ENCODE data around the gene ARMC8.

The ARMC8 gene

GRCh38 chr3:138245026-138245425 lies 57.9 kb downstream of the ARMC8 start:
- DNase-seq (ENCODE audit: low read depth in 2 of 2): no peak

GRCh38 chr3:138249636-138250035 lies 62.5 kb downstream of the ARMC8 start:
- DNase-seq (ENCODE audit: low read depth in 2 of 2): no peak

- no peak for DNase-seq (ENCODE audit: low read depth in 2 of 2)
Measured at GRCh38 chr3:138253609-138254008, 66.5 kb downstream of the ARMC8 start.

GRCh38 chr3:138254216-138254615 lies 67.1 kb downstream of the ARMC8 start:
- DNase-seq (ENCODE audit: low read depth in 2 of 2): no peak

GRCh38 chr3:138256022-138256421 lies 68.9 kb downstream of the ARMC8 start:
- no peak for DNase-seq (ENCODE audit: low read depth in 2 of 2)

- no peak for DNase-seq (ENCODE audit: low read depth in 2 of 2)
Measured at GRCh38 chr3:138257986-138258385, 70.9 kb downstream of the ARMC8 start.

- no peak for DNase-seq (ENCODE audit: low read depth in 2 of 2)
Measured at GRCh38 chr3:138259126-138259525, 72.0 kb downstream of the ARMC8 start.

GRCh38 chr3:138260611-138261010 lies 73.5 kb downstream of the ARMC8 start:
- DNase-seq (ENCODE audit: low read depth in 2 of 2): no peak

GRCh38 chr3:138263104-138263503 lies 76.0 kb downstream of the ARMC8 start:
- DNase-seq (ENCODE audit: low read depth in 2 of 2): no peak

GRCh38 chr3:138265745-138266144 lies 78.6 kb downstream of the ARMC8 start:
- no peak for DNase-seq (ENCODE audit: low read depth in 2 of 2)

GRCh38 chr3:138267083-138267482 lies 80.0 kb downstream of the ARMC8 start:
- no peak for DNase-seq (ENCODE audit: low read depth in 2 of 2)

- DNase-seq (ENCODE audit: low read depth in 2 of 2): no peak
Measured at GRCh38 chr3:138270245-138270644, 83.1 kb downstream of the ARMC8 start.

- no peak for DNase-seq (ENCODE audit: low read depth in 2 of 2)
Measured at GRCh38 chr3:138271189-138271794, 84.2 kb downstream of the ARMC8 start.

GRCh38 chr3:138281561-138281960 lies 94.5 kb downstream of the ARMC8 start:
- DNase-seq (ENCODE audit: low read depth in 2 of 2): no peak

GRCh38 chr3:138282836-138283235 lies 95.7 kb downstream of the ARMC8 start:
- no peak for DNase-seq (ENCODE audit: low read depth in 2 of 2)

GRCh38 chr3:138284079-138284478 lies 97.0 kb downstream of the ARMC8 start:
- DNase-seq (ENCODE audit: low read depth in 2 of 2): no peak

GRCh38 chr3:138284957-138285477 lies 97.9 kb downstream of the ARMC8 start:
- DNase-seq (ENCODE audit: low read depth in 2 of 2): no peak

GRCh38 chr3:138289260-138289659 lies 102.2 kb downstream of the ARMC8 start:
- DNase-seq (ENCODE audit: low read depth in 2 of 2): no peak

- DNase-seq (ENCODE audit: low read depth in 2 of 2): no peak
Measured at GRCh38 chr3:138289701-138290100, 102.6 kb downstream of the ARMC8 start.

- no peak for DNase-seq (ENCODE audit: low read depth in 2 of 2)
Measured at GRCh38 chr3:138296639-138297038, 109.5 kb downstream of the ARMC8 start.

- no peak for DNase-seq (ENCODE audit: low read depth in 2 of 2)
Measured at GRCh38 chr3:138297059-138297607, 110.0 kb downstream of the ARMC8 start.

- DNase-seq (ENCODE audit: low read depth in 2 of 2): no peak
Measured at GRCh38 chr3:138297876-138298275, 110.8 kb downstream of the ARMC8 start.

GRCh38 chr3:138300647-138301046 lies 113.5 kb downstream of the ARMC8 start:
- no peak for DNase-seq (ENCODE audit: low read depth in 2 of 2)

- DNase-seq (ENCODE audit: low read depth in 2 of 2): no peak
Measured at GRCh38 chr3:138303474-138303873, 116.4 kb downstream of the ARMC8 start.

Measured in stimulated activated CD8-positive, alpha-beta memory T cell treated with anti-CD3 and anti-CD28 coated beads, Interleukin-2, amount 100 ng/mL, for 1 hour (primary cell).